Activated T-helper 17 cell treated with anti-CD3 and anti-CD28 coated beads, Interleukin-2, amount 50 U/mL, for 72 hours (primary cell): Measurements from ENCODE around the gene TENM4. TPM values are rescaled to one million over a fixed set of nuclear protein-coding genes. Genes with fewer than 3 reads are reported as not detected.

Experiments
- ATAC-seq: fragments of 150-1000 bp; cut with Tn5 transposase; replicated peaks from 2 replicates; pipeline ENCODE4 v1.10.0; 2021; ENCODE audit warnings: mild to moderate bottlenecking, moderate library complexity
- H3K27ac Mint-ChIP-seq: one replicate; pipeline ENCODE4 v1.8.0; 2022; ENCODE audit warnings: mixed read lengths
- H3K27me3 Mint-ChIP-seq: one replicate; pipeline ENCODE4 v1.8.0; 2022; ENCODE audit warnings: mixed read lengths
- H3K36me3 Mint-ChIP-seq: one replicate; pipeline ENCODE4 v1.8.0; 2022; ENCODE audit warnings: low read depth, mild to moderate bottlenecking, mixed read lengths
- H3K4me1 Mint-ChIP-seq: one replicate; pipeline ENCODE4 v1.8.0; 2022; ENCODE audit warnings: mixed read lengths
- H3K4me3 Mint-ChIP-seq: one replicate; pipeline ENCODE4 v1.8.0; 2022; ENCODE audit warnings: mild to moderate bottlenecking, mixed read lengths
- H3K9me3 Mint-ChIP-seq: one replicate; pipeline ENCODE4 v1.8.0; 2022; ENCODE audit warnings: mixed read lengths
- total RNA-seq, 2 donors: library from RNA; stranded (reverse); gene quantifications; one replicate each; pipeline ENCODE4 v1.2.3, GENCODE V29; 2022

The TENM4 gene
- total RNA-seq, 2 donors from 2014 or later: 0.15 TPM; not detected in 1

GRCh38 chr11:78691215-78691614 lies 749.6 kb downstream of the TENM4 start:
- no peak overlapping the region for H3K4me3 Mint-ChIP-seq
- no peaks in the 10 kb centered on the region for H3K4me1 Mint-ChIP-seq
- H3K27ac Mint-ChIP-seq: no peak overlapping the region
- H3K27me3 Mint-ChIP-seq: peaks cover 21% of the 10 kb centered on the region
- ATAC-seq: no peak
- H3K9me3 Mint-ChIP-seq: no peaks in the 10 kb centered on the region
- no peaks in the 10 kb centered on the region for H3K36me3 Mint-ChIP-seq

GRCh38 chr11:78690352-78690987 lies 750.4 kb downstream of the TENM4 start:
- no peak for ATAC-seq
- Mint-ChIP-seq H3K36me3 (no peaks in the 10 kb centered on the region), H3K4me3 (no peak overlapping the region), H3K9me3 (no peaks in the 10 kb centered on the region), H3K27ac (no peak overlapping the region), H3K4me1 (no peaks in the 10 kb centered on the region), H3K27me3 (peaks cover 15% of the 10 kb centered on the region)

GRCh38 chr11:78689585-78690153 lies 751.2 kb downstream of the TENM4 start:
- Mint-ChIP-seq H3K4me1 (no peaks in the 10 kb centered on the region), H3K36me3 (no peaks in the 10 kb centered on the region), H3K4me3 (no peak overlapping the region), H3K27me3 (peaks cover 18% of the 10 kb centered on the region), H3K27ac (no peak overlapping the region), H3K9me3 (no peaks in the 10 kb centered on the region)
- ATAC-seq: no peak

GRCh38 chr11:78689101-78689500 lies 751.7 kb downstream of the TENM4 start:
- Mint-ChIP-seq H3K36me3 (no peaks in the 10 kb centered on the region), H3K27ac (no peak overlapping the region), H3K27me3 (peaks cover 22% of the 10 kb centered on the region), H3K4me3 (no peak overlapping the region), H3K4me1 (no peaks in the 10 kb centered on the region), H3K9me3 (no peaks in the 10 kb centered on the region)
- no peak for ATAC-seq

- Mint-ChIP-seq H3K4me1 (no peaks in the 10 kb centered on the region), H3K36me3 (no peaks in the 10 kb centered on the region), H3K27me3 (peaks cover 28% of the 10 kb centered on the region), H3K9me3 (peaks cover 4% of the 10 kb centered on the region), H3K4me3 (no peak overlapping the region), H3K27ac (no peak overlapping the region)
- no peak for ATAC-seq
Observed at GRCh38 chr11:78688460-78688859, 752.4 kb downstream of the TENM4 start.

GRCh38 chr11:78685156-78685555 lies 755.7 kb downstream of the TENM4 start:
- no peaks in the 10 kb centered on the region for H3K4me1 Mint-ChIP-seq
- no peaks in the 10 kb centered on the region for H3K36me3 Mint-ChIP-seq
- no peak for ATAC-seq
- peaks cover 4% of the 10 kb centered on the region for H3K9me3 Mint-ChIP-seq
- H3K4me3 Mint-ChIP-seq: no peak overlapping the region
- H3K27ac Mint-ChIP-seq: no peak overlapping the region
- H3K27me3 Mint-ChIP-seq: peaks cover 21% of the 10 kb centered on the region

GRCh38 chr11:78684377-78684776 lies 756.5 kb downstream of the TENM4 start:
- ATAC-seq: no peak
- peaks cover 4% of the 10 kb centered on the region for H3K9me3 Mint-ChIP-seq
- no peak overlapping the region for H3K4me3 Mint-ChIP-seq

GRCh38 chr11:78683774-78684173 lies 757.1 kb downstream of the TENM4 start:
- Mint-ChIP-seq H3K36me3 (no peaks in the 10 kb centered on the region), H3K27me3 (peaks cover 21% of the 10 kb centered on the region), H3K4me3 (no peak overlapping the region), H3K4me1 (no peaks in the 10 kb centered on the region), H3K27ac (no peak overlapping the region), H3K9me3 (peaks cover 4% of the 10 kb centered on the region)
- no peak for ATAC-seq

More at GRCh38 chr11:78684377-78684776, 756.5 kb downstream of the TENM4 start:
- Mint-ChIP-seq H3K4me1 (no peaks in the 10 kb centered on the region), H3K36me3 (no peaks in the 10 kb centered on the region), H3K27ac (no peak overlapping the region), H3K27me3 (peaks cover 21% of the 10 kb centered on the region)

GRCh38 chr11:78676026-78676557 lies 764.7 kb downstream of the TENM4 start:
- H3K27ac Mint-ChIP-seq: no peak overlapping the region
- no peaks in the 10 kb centered on the region for H3K9me3 Mint-ChIP-seq
- ATAC-seq: no peak
- H3K4me3 Mint-ChIP-seq: no peak overlapping the region
- H3K27me3 Mint-ChIP-seq: no peaks in the 10 kb centered on the region
- H3K36me3 Mint-ChIP-seq: no peaks in the 10 kb centered on the region
- no peaks in the 10 kb centered on the region for H3K4me1 Mint-ChIP-seq

- no peak for ATAC-seq
- H3K4me1 Mint-ChIP-seq: no peaks in the 10 kb centered on the region
Observed at GRCh38 chr11:78672850-78673620, 767.8 kb downstream of the TENM4 start.

GRCh38 chr11:78669249-78669648 lies 771.6 kb downstream of the TENM4 start:
- ATAC-seq: no peak
- H3K27ac Mint-ChIP-seq: no peak overlapping the region
- H3K4me1 Mint-ChIP-seq: no peaks in the 10 kb centered on the region
- no peaks in the 10 kb centered on the region for H3K36me3 Mint-ChIP-seq
- no peak overlapping the region for H3K4me3 Mint-ChIP-seq
- no peaks in the 10 kb centered on the region for H3K9me3 Mint-ChIP-seq
- H3K27me3 Mint-ChIP-seq: no peaks in the 10 kb centered on the region

More at GRCh38 chr11:78672850-78673620, 767.8 kb downstream of the TENM4 start:
- Mint-ChIP-seq H3K27me3 (no peaks in the 10 kb centered on the region), H3K27ac (no peak overlapping the region), H3K9me3 (no peaks in the 10 kb centered on the region), H3K36me3 (no peaks in the 10 kb centered on the region), H3K4me3 (no peak overlapping the region)

- no peaks in the 10 kb centered on the region for H3K4me1 Mint-ChIP-seq
- no peak for ATAC-seq
- H3K9me3 Mint-ChIP-seq: no peaks in the 10 kb centered on the region
- no peak overlapping the region for H3K27ac Mint-ChIP-seq
- peaks cover 2% of the 10 kb centered on the region for H3K27me3 Mint-ChIP-seq
- no peaks in the 10 kb centered on the region for H3K36me3 Mint-ChIP-seq
- H3K4me3 Mint-ChIP-seq: no peak overlapping the region
Observed at GRCh38 chr11:78667461-78667860, 773.4 kb downstream of the TENM4 start.

- Mint-ChIP-seq H3K9me3 (no peaks in the 10 kb centered on the region), H3K36me3 (no peaks in the 10 kb centered on the region), H3K4me3 (no peak overlapping the region), H3K4me1 (no peaks in the 10 kb centered on the region), H3K27me3 (peaks cover 3% of the 10 kb centered on the region), H3K27ac (no peak overlapping the region)
- no peak for ATAC-seq
Observed at GRCh38 chr11:78666675-78667160, 774.1 kb downstream of the TENM4 start.

GRCh38 chr11:78664636-78665035 lies 776.2 kb downstream of the TENM4 start:
- Mint-ChIP-seq H3K4me3 (no peak overlapping the region), H3K27me3 (peaks cover 6% of the 10 kb centered on the region), H3K9me3 (no peaks in the 10 kb centered on the region), H3K4me1 (no peaks in the 10 kb centered on the region), H3K27ac (no peak overlapping the region), H3K36me3 (no peaks in the 10 kb centered on the region)
- no peak for ATAC-seq

- H3K4me1 Mint-ChIP-seq: no peaks in the 10 kb centered on the region
- no peaks in the 10 kb centered on the region for H3K36me3 Mint-ChIP-seq
- peaks cover 6% of the 10 kb centered on the region for H3K27me3 Mint-ChIP-seq
- H3K27ac Mint-ChIP-seq: no peak overlapping the region
- ATAC-seq: no peak
- no peak overlapping the region for H3K4me3 Mint-ChIP-seq
- no peaks in the 10 kb centered on the region for H3K9me3 Mint-ChIP-seq
Observed at GRCh38 chr11:78662811-78663210, 778.0 kb downstream of the TENM4 start.
